Renal cortical epithelial cell (primary cell): ENCODE data around the gene C6orf58. TPM values are rescaled to one million over a fixed set of nuclear protein-coding genes. Genes with fewer than 3 reads are reported as not detected.

ENCODE experiments used
- DNase-seq: peaks from one replicate; pipeline ENCODE4 v3.0.0-alpha.2; 2011; ENCODE audit warnings: low read depth
- total RNA-seq: library from RNA; depleted of rRNA; stranded (reverse); fragments of >200 nt; gene quantifications from 2 replicates; pipeline ENCODE4 v1.2.3, GENCODE V29; 2014

Gene C6orf58
- total RNA-seq: 0.25 and 1.0 TPM in 2 replicates

DNA sequence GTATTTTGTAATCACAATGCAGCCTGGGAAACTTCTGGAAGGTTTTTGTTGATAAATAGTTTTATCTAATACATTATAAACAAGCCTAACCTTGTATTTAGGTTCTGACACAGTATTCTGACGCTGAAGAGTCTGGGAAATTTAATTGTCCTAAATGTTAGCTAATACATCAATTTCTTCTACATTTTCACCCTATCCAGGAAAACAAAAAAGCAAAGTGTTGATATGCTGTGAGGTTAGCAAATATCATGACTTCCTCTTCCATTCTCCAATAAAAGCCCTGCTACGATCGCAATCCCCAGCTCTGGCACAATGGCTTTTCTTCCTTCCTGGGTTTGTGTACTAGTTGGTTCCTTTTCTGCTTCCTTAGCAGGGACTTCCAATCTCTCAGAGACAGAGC is at the start of gene C6orf58:
Gene C6orf58, plus strand, starts transcription at position 301 of the 400 bp plus-strand sequence. Its CDS starts 12 bp downstream, at position 313.
- DNase-seq: no peak

DNA sequence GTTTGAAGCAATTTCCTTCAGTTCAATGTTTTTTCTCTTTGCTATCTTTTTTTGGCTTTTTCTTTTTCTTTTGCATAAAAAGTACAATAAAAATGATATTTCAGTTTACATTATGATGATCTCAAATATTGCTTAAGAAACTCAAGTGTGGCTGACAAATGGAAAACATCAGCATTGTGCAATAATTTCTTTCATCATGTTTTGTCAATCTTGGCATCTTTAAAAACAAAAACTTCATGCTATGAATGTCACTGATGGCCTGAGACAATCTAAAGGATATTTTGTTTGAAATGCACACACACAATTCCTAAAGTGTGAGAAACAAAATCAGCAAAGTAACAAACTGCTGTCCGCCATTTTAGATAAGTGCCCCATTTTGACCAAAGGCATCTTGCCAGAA is 44.0 kb upstream of the C6orf58 start:
- no peak for DNase-seq

- no peak for DNase-seq
Observed at GRCh38 chr6:127533736-127534135, 43.2 kb upstream of the C6orf58 start.

DNA sequence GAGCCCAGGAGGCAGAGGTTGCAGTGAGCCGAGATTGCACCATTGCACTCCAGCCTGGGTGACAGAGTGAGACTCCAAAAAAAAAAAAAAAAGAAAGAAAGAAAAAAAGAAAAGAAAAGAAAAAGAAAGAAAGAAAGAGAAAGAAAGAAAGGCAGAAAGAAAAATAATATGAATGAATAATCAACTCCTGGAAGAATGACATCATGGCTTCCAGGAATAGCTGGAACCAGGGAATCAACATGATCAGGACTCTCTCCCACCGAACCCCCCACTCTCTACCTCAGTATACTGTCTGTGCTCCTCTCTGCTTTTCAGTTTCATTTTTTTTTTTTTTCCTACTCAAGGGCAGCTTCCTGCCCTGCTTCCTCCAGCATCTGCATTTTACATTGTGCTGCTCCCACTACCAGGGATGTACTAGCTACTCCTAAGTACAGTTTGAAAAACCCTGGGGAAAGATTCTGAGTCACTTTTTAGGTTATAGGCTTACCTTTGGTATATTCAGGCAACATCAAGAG is 38.2 kb upstream of the C6orf58 start:
- no peak for DNase-seq

DNA sequence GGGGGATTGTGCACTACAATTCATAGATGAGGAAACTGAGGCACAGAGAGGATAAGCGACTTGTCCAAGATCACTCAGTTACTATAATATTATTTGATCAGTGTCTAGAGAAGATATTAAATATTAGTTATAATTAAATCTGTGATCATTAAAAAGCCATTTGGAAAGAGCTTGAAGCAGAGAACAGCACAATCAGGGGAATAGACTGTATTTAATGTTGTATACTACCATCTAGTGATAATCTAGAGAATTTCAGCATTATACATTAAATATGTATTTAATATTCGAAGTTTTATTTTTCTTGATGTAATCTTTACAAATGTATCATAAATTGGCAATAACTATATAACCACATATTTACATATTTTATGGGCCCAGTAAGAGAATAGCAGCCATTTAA is 37.7 kb upstream of the C6orf58 start:
- DNase-seq: peak; percentile 29

DNA sequence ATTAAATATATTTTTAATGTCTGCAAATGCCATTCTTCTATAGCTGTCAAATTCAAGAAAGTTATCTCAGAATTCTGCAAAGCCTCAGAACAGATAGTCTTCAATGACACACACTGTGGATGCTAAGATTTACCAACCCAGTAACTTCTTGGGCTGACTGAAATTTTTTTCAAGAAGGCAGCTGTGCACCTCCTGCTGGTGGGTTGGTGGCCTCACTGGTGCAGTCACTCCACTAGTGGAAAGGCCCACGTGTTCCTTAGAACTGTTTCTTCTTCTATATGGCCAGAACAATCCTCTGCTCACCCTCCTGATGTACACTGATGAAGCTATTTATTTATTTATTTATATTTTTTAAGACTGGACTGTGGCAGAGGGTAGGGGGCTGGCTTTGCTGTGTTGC is 29.8 kb upstream of the C6orf58 start:
- DNase-seq: no peak

GRCh38 chr6:127547904-127548649 is 28.9 kb upstream of the C6orf58 start:
- peak; percentile 29 for DNase-seq

GRCh38 chr6:127550403-127550802 is 26.6 kb upstream of the C6orf58 start:
- DNase-seq: peak; percentile 89

DNA sequence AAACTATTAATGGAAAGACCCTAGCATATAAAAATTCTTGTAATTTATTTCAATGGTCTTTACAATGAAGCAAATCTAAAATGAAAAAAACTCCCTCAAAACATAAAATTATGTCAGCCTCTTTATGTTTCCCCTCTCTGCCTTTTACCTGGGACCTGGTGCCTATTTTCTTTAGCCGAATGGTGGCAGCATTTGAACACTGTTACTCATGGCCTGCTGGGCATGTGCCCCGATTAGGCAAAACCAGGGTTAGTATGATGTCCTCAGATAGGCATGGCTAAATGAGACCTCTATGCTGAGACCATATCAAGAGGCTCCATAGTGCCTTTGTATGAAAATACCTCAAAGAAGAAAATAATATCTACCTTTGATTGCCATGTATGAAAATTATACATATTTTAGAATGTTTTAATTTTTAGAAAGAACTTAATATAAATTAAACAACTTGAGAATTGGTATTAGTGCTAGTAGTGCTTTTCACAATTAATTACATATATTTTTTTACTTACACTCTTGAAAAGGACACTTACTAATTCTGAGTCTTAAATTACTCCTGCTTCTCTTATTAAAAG is 22.5 kb upstream of the C6orf58 start:
- DNase-seq: peak; percentile 31

DNA sequence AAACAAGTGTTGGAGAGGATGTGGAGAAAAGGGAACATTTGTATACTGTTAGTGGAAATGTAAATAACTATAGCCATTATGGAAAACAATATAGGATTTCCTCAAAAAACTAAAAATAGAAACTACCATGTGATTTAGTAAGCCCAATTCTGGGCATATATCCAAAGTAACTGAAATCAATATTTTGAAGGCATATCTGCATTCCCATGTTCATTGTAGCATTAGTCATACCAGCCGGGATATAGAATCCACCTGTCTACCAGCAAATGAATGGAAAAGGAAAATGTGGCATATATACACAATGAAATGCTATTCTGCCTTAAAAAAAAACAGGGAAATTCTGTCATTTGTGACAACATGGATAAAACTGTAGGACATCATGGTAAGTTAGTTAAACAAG is 15.3 kb upstream of the C6orf58 start:
- DNase-seq: no peak

- no peak for DNase-seq
Observed at GRCh38 chr6:127564761-127565160, 12.2 kb upstream of the C6orf58 start.

DNA sequence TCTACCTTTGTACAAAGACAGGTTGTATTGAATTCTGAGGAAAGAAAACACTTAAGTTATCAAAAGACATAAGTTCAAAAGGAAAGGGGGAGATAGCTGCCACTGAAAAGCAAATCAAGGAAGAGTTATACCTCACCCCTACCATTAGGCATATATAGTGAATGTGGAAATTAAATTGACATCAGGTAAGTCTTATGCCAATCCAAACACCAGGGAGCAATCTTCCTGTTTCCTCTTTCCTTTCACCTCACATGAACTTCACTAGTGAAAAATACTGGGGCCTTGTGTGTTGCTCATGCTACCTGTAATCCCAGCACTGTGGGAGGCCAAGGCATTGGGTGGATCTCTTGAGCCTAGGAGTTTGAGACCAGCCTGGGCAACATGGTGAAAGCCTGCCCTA is 10.9 kb upstream of the C6orf58 start:
- DNase-seq: no peak

DNA sequence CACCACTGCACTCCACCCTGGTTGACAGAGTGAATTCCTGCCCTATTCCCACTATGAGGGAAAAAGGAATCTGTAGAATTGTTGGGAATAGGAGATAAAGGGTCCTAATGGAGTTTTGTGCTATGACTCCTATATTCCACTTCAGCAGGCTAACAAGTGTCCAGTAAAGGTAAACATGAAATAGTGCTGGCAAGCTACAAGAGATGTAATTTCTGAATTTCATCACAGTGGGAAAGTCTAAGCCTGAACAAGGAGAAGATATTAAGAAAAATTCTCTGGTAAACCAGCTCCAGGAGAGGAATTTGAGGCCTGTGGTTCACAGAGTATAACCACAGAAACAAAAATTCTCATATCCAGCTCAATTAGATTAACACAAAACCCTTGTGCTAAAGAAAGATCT is 10.3 kb upstream of the C6orf58 start:
- DNase-seq: peak; percentile 28

DNA sequence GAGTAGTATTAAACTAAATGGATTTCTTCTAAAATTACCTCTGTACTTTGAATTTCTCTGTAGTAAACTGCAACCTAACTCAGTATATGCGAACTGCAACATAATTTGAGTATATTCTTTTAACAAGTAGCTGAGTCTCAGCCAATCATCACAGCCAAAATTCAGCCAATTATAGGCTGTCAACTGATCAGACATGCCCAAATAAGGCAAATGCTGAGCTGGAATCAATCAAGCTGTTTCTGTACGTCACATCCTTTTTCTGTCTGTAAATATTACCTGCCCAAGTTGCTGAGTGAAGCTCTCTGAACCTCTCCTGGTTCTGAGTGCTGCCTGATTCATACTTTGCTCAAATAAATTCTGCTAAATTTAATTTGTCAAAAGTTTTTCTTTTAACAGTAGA is 9.5 kb upstream of the C6orf58 start:
- no peak for DNase-seq

DNA sequence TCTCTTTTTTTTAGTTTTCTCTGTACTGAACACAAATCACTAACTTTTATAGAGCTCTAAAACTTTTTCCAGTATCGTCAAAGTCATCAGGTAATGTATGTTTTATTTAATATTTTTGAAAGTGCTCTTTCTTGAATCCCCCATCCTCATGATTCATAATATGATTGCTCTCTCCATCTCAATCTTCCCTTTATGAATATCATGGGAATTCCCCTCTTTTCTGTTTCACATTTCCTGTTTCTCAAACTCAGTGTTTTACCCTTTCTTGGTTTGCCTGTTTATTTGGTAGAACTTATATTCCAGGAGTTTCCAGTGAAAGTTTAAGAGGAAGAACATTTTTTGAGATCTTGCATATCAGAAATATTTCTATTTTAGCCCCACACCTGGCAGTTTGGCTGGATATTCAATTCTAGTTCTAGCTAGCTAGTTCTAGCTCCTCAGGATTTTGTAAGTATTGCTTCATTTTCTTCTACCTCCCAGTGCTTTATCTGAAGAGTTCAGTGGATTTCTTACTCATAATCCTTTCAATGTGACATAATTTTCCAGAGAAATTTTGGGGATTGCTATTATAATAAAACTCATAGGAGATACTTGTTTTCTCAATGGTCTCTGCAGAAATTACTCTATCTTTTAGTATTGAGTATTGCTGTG is 6.1 kb upstream of the C6orf58 start:
- peak; percentile 15 for DNase-seq

- no peak for DNase-seq
Observed at GRCh38 chr6:127578900-127579299, 1.9 kb downstream of the C6orf58 start.

- DNase-seq: no peak
Observed at GRCh38 chr6:127581576-127581975, 4.6 kb downstream of the C6orf58 start.

DNA sequence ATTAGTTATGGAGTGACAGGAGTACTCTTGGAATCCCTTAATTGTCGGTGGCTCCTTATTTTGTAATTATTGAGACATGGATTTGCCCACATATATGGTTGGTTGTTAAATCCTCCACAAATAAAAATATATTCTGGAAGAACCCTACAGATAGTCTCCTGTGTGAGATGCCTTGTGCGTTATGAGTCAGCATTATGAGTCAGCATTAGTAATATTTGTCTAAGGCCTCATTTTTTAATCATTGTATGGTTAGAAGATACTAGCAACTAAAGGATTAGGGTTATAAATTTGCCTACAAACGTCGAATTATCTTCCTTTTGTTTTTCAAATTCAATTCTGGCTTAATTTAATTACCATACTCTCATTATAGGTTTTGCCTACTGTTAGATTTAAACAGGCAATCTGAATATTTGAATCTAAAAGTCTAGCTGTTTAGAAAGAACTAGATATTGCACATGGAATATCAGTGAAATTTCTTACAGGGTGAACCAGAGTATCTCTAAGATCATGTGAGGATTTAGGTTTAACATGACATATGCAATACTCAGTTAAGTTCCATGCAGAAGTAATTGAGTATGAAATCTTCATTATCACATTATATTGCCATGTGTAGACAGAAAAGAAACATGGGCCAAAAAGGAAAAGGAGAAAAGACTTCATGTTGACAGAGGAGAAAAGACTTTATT is 5.9 kb downstream of the C6orf58 start:
- DNase-seq: peak; percentile 80

DNA sequence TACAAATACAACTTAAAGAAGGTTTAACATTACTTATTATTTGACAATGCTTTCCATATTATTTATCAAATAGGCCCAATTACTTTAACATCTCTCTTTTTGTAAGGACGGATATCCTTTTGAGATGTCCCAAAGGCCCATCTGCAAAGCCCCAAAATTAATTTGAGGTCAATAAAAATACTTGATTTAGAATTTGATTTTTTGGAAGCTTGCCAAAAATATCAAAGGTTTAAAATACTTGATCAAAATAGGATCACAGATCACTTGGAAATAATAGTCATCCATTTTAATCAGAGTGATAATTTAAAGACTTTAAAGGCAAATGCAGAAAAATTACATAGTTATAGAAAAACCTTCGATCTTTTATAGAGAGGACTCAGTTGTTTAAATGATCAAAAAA is 8.1 kb downstream of the C6orf58 start:
- no peak for DNase-seq

DNA sequence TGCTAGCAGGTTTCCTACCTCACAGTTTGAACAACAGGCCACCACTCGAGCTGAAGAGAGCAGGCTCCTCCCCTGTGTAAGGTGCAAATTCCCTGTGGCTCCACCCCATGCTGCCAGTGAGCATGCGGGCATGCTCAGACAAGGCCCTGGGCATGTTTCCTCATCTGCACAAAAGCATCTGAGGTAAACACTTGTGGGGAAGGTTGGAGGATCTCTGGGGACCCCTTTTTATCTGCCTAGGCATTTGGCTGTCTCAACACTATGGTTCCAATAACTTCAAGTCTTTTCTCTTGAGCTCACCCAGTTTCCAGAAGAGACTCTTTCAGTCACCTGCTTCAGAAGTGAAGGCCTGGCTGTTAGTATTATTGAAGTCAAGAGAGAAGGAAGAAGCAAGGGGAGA is 9.4 kb downstream of the C6orf58 start:
- DNase-seq: no peak

GRCh38 chr6:127587875-127588274 is 10.9 kb downstream of the C6orf58 start:
- DNase-seq: no peak

DNA sequence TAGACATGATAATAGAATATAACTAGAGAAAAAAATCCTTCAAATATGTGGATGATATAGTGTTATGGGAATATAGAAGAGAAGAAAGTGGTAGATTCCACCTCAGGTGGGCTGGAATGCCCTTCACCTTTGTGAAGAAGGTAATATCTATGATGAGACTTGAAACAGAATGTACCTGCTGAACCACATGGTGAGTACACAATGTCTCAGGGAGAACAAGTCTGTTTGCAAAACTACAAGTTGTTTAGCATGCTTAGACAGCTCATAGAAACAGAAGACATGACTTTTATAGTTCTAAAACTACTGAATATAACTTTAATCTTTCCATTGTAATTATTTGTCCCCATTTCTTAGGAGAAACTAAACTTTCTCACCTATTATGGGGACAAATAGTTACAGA is 12.2 kb downstream of the C6orf58 start:
- no peak for DNase-seq
